Measurements from ENCODE around the gene DPP10.

The DPP10 gene

GRCh38 chr2:115779085-115779632, 1336.7 kb downstream of the DPP10 start:
- TF ChIP-seq TCF12 (IDR thresholded peaks at IDR 0.05; ENCODE audit: low read depth) (no peak), RAD21 (IDR thresholded peaks at IDR 0.05; ENCODE audit: low read depth) (no peak), CREB1 (IDR thresholded peaks at IDR 0.05; ENCODE audit: low read depth) (no peak), USF1 (IDR thresholded peaks at IDR 0.05) (no peak), CEBPB (IDR thresholded peaks at IDR 0.05) (no peak), EGR1 (IDR thresholded peaks at IDR 0.05) (no peak), ZBTB7A (IDR thresholded peaks at IDR 0.05; ENCODE audit: low read depth) (no peak), FOXM1 (IDR thresholded peaks at IDR 0.05; ENCODE audit: borderline replicate concordance, low read depth) (no peak), TEAD4 (IDR thresholded peaks at IDR 0.05) (no peak), YY1 (IDR thresholded peaks at IDR 0.05; ENCODE audit: low read depth) (no peak), EP300 (IDR thresholded peaks at IDR 0.05; ENCODE audit: borderline replicate concordance) (no peak), REST (IDR thresholded peaks at IDR 0.05; ENCODE audit: low read depth) (no peak), TAF1 (IDR thresholded peaks at IDR 0.05; ENCODE audit: low read depth) (no peak), MAX (IDR thresholded peaks at IDR 0.05) (no peak), NFIC (IDR thresholded peaks at IDR 0.05) (no peak)

- TF ChIP-seq TAF1 (IDR thresholded peaks at IDR 0.05; ENCODE audit: low read depth) (no peak), CEBPB (IDR thresholded peaks at IDR 0.05) (no peak), NFIC (IDR thresholded peaks at IDR 0.05) (no peak), ZBTB7A (IDR thresholded peaks at IDR 0.05; ENCODE audit: low read depth) (no peak), FOXM1 (IDR thresholded peaks at IDR 0.05; ENCODE audit: borderline replicate concordance, low read depth) (no peak), RAD21 (IDR thresholded peaks at IDR 0.05; ENCODE audit: low read depth) (no peak), CREB1 (IDR thresholded peaks at IDR 0.05; ENCODE audit: low read depth) (no peak), EP300 (IDR thresholded peaks at IDR 0.05; ENCODE audit: borderline replicate concordance) (no peak), REST (IDR thresholded peaks at IDR 0.05; ENCODE audit: low read depth) (no peak), TEAD4 (IDR thresholded peaks at IDR 0.05) (no peak), TCF12 (IDR thresholded peaks at IDR 0.05; ENCODE audit: low read depth) (no peak), MAX (IDR thresholded peaks at IDR 0.05) (no peak)
Observed at GRCh38 chr2:115782286-115782685, 1339.8 kb downstream of the DPP10 start.

GRCh38 chr2:115796078-115796477, 1353.6 kb downstream of the DPP10 start:
- TF ChIP-seq NFIC (IDR thresholded peaks at IDR 0.05) (no peak), EP300 (IDR thresholded peaks at IDR 0.05; ENCODE audit: borderline replicate concordance) (no peak), ZBTB7A (IDR thresholded peaks at IDR 0.05; ENCODE audit: low read depth) (no peak), CEBPB (IDR thresholded peaks at IDR 0.05) (no peak), YY1 (IDR thresholded peaks at IDR 0.05; ENCODE audit: low read depth) (no peak), FOXM1 (IDR thresholded peaks at IDR 0.05; ENCODE audit: borderline replicate concordance, low read depth) (no peak), RAD21 (IDR thresholded peaks at IDR 0.05; ENCODE audit: low read depth) (no peak)

DNA sequence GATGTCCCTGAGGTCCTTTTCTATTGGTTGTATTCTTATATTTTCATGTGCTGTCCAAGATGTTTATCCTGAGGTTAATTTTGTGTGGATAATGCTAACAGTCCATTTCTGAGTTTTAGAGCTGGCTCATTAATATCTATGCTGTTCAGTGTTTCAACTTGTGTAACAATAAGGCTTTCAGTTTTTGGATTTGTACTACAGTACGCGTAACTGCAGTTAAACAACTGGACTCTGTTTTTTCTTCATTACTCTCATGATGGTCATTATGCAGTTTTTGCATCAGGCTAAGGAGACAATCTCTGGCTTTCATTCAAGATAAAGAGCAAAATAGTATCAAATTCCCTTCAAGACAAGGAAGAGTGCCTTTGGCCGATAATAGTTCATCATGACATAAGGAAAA, 1364.8 kb downstream of the DPP10 start:
- TF ChIP-seq REST (IDR thresholded peaks at IDR 0.05; ENCODE audit: low read depth) (no peak), TEAD4 (IDR thresholded peaks at IDR 0.05) (no peak), NFIC (IDR thresholded peaks at IDR 0.05) (no peak), ZBTB7A (IDR thresholded peaks at IDR 0.05; ENCODE audit: low read depth) (no peak), EGR1 (IDR thresholded peaks at IDR 0.05) (no peak), RAD21 (IDR thresholded peaks at IDR 0.05; ENCODE audit: low read depth) (no peak), CREB1 (IDR thresholded peaks at IDR 0.05; ENCODE audit: low read depth) (no peak), TAF1 (IDR thresholded peaks at IDR 0.05; ENCODE audit: low read depth) (no peak), USF1 (IDR thresholded peaks at IDR 0.05) (no peak), FOXM1 (IDR thresholded peaks at IDR 0.05; ENCODE audit: borderline replicate concordance, low read depth) (no peak), CEBPB (IDR thresholded peaks at IDR 0.05) (no peak), YY1 (IDR thresholded peaks at IDR 0.05; ENCODE audit: low read depth) (no peak), MAX (IDR thresholded peaks at IDR 0.05) (no peak), EP300 (IDR thresholded peaks at IDR 0.05; ENCODE audit: borderline replicate concordance) (no peak), TCF12 (IDR thresholded peaks at IDR 0.05; ENCODE audit: low read depth) (no peak)

Measured in Ishikawa (cell line).